Ascending aorta (tissue), 2 donors: ENCODE results near the gene SLC9A2. TPM values are rescaled to one million over a fixed set of nuclear protein-coding genes. Genes with fewer than 3 reads are reported as not detected.

Source experiments
- DNase-seq, 2 donors: peaks; one replicate each; pipeline ENCODE4 v3.0.0-alpha.2; 2019; ENCODE audit warnings: low spot score in 2 of 2
- H3K27ac ChIP-seq, 2 donors: fragments of 200-600 bp; sonication (generic); one replicate each; pipeline ENCODE4 v1.5.1; 2016 to 2017; ENCODE audit warnings: mild to moderate bottlenecking in 1 of 2
- H3K27me3 ChIP-seq: fragments of 200-600 bp; sonication (generic); one replicate; pipeline ENCODE4 v1.5.1; 2017
- H3K36me3 ChIP-seq, 2 donors: fragments of 200-600 bp; sonication (generic); one replicate each; pipeline ENCODE4 v1.5.1; 2016
- H3K4me1 ChIP-seq, 2 donors: fragments of 200-600 bp; sonication (generic); one replicate each; pipeline ENCODE4 v1.5.1; 2016 to 2017; ENCODE audit warnings: mild to moderate bottlenecking in 1 of 2
- H3K4me3 ChIP-seq, 2 donors: fragments of 200-600 bp; sonication (generic); one replicate each; pipeline ENCODE4 v1.5.1; 2016 to 2017; ENCODE audit warnings: mild to moderate bottlenecking in 1 of 2
- H3K9me3 ChIP-seq, 2 donors: fragments of 200-600 bp; sonication (generic); one replicate each; pipeline ENCODE4 v1.5.1; 2016
- CTCF ChIP-seq, 3 experiments: fragments of 200-600 bp in 2 of 3; fragments of 450-650 bp in 1 of 3; sonication (generic) in 2 of 3; IDR thresholded peaks; one replicate each; pipeline ENCODE4 v1.5.1; 2016 to 2019; ENCODE audit warnings: antibody characterized with exemption in 3 of 3, mild to moderate bottlenecking in 1 of 3, moderate library complexity in 1 of 3
- intact Hi-C: fragments of 100-400 bp; cut with DNase I; formaldehyde crosslinking; loops from one replicate; pipeline ENCODE4 v1.15.1; 2023
- total RNA-seq: library from RNA; depleted of rRNA; stranded (reverse); fragments of >200 nt; gene quantifications from one replicate; pipeline ENCODE4 v1.1.0, GENCODE V29; 2016

SLC9A2 gene
- total RNA-seq, 1 donor from 2014 or later: not detected

- no peak for TF ChIP-seq CTCF (IDR thresholded peaks at IDR 0.05)
- intact Hi-C loops: no loop called here
- no peaks in the 10 kb centered on the region for H3K4me1 ChIP-seq
- H3K36me3 ChIP-seq: no peaks in the 10 kb centered on the region
- H3K27ac ChIP-seq: no peak overlapping the region
- no peaks in the 10 kb centered on the region for H3K27me3 ChIP-seq
- no peak for DNase-seq
- no peaks in the 10 kb centered on the region for H3K9me3 ChIP-seq
- no peak overlapping the region for H3K4me3 ChIP-seq
These were observed 25.8 kb upstream of the SLC9A2 start for GRCh38 chr2:102593516-102593915.

- Histone ChIP-seq H3K27me3 (no peaks in the 10 kb centered on the region), H3K4me1 (no peaks in the 10 kb centered on the region), H3K9me3 (no peaks in the 10 kb centered on the region), H3K27ac (no peak overlapping the region), H3K4me3 (no peak overlapping the region), H3K36me3 (no peaks in the 10 kb centered on the region)
- TF ChIP-seq CTCF (IDR thresholded peaks at IDR 0.05): no peak
- DNase-seq: no peak
- intact Hi-C loops: no loop called here
These were observed 24.8 kb upstream of the SLC9A2 start for GRCh38 chr2:102594445-102595016.

- no peak for TF ChIP-seq CTCF (IDR thresholded peaks at IDR 0.05)
- Histone ChIP-seq H3K27me3 (no peaks in the 10 kb centered on the region), H3K4me3 (no peak overlapping the region), H3K4me1 (no peaks in the 10 kb centered on the region), H3K9me3 (no peaks in the 10 kb centered on the region), H3K36me3 (no peaks in the 10 kb centered on the region), H3K27ac (no peak overlapping the region)
- intact Hi-C loops: no loop called here
- DNase-seq: no peak
These were observed 21.6 kb upstream of the SLC9A2 start for GRCh38 chr2:102597788-102598187.

GRCh38 chr2:102599486-102599885 is 19.9 kb upstream of the SLC9A2 start:
- H3K4me3 ChIP-seq: no peak overlapping the region
- no peak overlapping the region for H3K27ac ChIP-seq
- intact Hi-C loops: no loop called here
- no peaks in the 10 kb centered on the region for H3K4me1 ChIP-seq
- DNase-seq: no peak
- no peak for TF ChIP-seq CTCF (IDR thresholded peaks at IDR 0.05)
- no peaks in the 10 kb centered on the region for H3K36me3 ChIP-seq
- H3K27me3 ChIP-seq: no peaks in the 10 kb centered on the region
- no peaks in the 10 kb centered on the region for H3K9me3 ChIP-seq

GRCh38 chr2:102601730-102602129 is 17.6 kb upstream of the SLC9A2 start:
- Histone ChIP-seq H3K9me3 (no peaks in the 10 kb centered on the region), H3K4me1 (no peaks in the 10 kb centered on the region), H3K27ac (no peak overlapping the region), H3K4me3 (no peak overlapping the region), H3K27me3 (no peaks in the 10 kb centered on the region), H3K36me3 (no peaks in the 10 kb centered on the region)
- intact Hi-C loops: no loop called here
- TF ChIP-seq CTCF (IDR thresholded peaks at IDR 0.05): no peak
- DNase-seq: no peak

- Histone ChIP-seq H3K4me1 (no peaks in the 10 kb centered on the region), H3K9me3 (no peaks in the 10 kb centered on the region), H3K36me3 (no peaks in the 10 kb centered on the region), H3K27ac (no peak overlapping the region), H3K27me3 (no peaks in the 10 kb centered on the region), H3K4me3 (no peak overlapping the region)
- TF ChIP-seq CTCF (IDR thresholded peaks at IDR 0.05): no peak
- intact Hi-C loops: no loop called here
- no peak for DNase-seq
These were observed 15.4 kb upstream of the SLC9A2 start for GRCh38 chr2:102603904-102604303.
